GM23248 (cell line): ENCODE measurements around the gene COX17.

Source experiments
- EZH2 ChIP-seq: fragments of 200-600 bp; sonication (generic); IDR thresholded peaks from 2 replicates; pipeline ENCODE4 v1.6.1; 2018; ENCODE audit warnings: antibody characterized with exemption, mild to moderate bottlenecking; ENCODE audit not compliant: insufficient read depth, poor library complexity, severe bottlenecking
- EZH2phosphoT487 ChIP-seq: fragments of 200-600 bp; sonication (generic); IDR thresholded peaks from 2 replicates; pipeline ENCODE4 v1.6.1; 2018; ENCODE audit warnings: antibody characterized with exemption, moderate library complexity, mild to moderate bottlenecking, low read depth; ENCODE audit not compliant: insufficient read depth

GRCh38 chr3:119649761-119650160 is 27.4 kb downstream of the COX17 start:
- TF ChIP-seq EZH2: no peak
- no peak for TF ChIP-seq EZH2phosphoT487
